ENCODE measurements around the gene CC2D2A.

DNA sequence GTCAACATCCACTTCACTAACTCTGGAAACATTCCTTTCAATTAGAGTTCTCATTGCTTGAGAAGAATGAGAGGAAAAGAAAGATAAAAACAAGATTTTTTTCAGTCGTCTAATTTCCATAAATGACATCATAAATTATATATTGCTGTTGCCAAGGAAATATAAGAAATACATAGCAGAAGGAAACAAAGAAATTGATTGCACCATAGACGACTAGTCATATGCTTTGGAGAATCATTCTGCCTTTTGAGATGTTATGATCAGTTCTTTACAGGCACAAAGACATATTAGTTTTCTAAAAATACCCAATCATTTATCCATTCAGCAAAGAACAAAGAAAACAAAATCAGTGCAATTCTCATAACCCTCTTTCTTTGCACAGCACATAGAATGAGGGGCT, 42.5 kb upstream of the CC2D2A start:
- TF ChIP-seq, protein P1, sequence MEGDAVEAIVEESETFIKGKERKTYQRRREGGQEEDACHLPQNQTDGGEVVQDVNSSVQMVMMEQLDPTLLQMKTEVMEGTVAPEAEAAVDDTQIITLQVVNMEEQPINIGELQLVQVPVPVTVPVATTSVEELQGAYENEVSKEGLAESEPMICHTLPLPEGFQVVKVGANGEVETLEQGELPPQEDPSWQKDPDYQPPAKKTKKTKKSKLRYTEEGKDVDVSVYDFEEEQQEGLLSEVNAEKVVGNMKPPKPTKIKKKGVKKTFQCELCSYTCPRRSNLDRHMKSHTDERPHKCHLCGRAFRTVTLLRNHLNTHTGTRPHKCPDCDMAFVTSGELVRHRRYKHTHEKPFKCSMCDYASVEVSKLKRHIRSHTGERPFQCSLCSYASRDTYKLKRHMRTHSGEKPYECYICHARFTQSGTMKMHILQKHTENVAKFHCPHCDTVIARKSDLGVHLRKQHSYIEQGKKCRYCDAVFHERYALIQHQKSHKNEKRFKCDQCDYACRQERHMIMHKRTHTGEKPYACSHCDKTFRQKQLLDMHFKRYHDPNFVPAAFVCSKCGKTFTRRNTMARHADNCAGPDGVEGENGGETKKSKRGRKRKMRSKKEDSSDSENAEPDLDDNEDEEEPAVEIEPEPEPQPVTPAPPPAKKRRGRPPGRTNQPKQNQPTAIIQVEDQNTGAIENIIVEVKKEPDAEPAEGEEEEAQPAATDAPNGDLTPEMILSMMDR (IDR thresholded peaks at IDR 0.05; ENCODE audit: insufficient read depth, low read depth, low read length): no peak
- no peak for TF ChIP-seq EZH2 (IDR thresholded peaks at IDR 0.05; ENCODE audit: insufficient read depth, low read length)

All from astrocyte (in vitro differentiated cells and primary cell).